GM12872 (cell line): Measurements from ENCODE around the gene PSTPIP1.

Source experiments
- TF ChIP-seq, protein P1 (sequence below): IDR thresholded peaks from 3 replicates; pipeline ENCODE4 v1.5.1; 2011; ENCODE audit warnings: low read depth, mild to moderate bottlenecking, low read length, moderate library complexity; ENCODE audit not compliant: insufficient read depth

Gene PSTPIP1

DNA sequence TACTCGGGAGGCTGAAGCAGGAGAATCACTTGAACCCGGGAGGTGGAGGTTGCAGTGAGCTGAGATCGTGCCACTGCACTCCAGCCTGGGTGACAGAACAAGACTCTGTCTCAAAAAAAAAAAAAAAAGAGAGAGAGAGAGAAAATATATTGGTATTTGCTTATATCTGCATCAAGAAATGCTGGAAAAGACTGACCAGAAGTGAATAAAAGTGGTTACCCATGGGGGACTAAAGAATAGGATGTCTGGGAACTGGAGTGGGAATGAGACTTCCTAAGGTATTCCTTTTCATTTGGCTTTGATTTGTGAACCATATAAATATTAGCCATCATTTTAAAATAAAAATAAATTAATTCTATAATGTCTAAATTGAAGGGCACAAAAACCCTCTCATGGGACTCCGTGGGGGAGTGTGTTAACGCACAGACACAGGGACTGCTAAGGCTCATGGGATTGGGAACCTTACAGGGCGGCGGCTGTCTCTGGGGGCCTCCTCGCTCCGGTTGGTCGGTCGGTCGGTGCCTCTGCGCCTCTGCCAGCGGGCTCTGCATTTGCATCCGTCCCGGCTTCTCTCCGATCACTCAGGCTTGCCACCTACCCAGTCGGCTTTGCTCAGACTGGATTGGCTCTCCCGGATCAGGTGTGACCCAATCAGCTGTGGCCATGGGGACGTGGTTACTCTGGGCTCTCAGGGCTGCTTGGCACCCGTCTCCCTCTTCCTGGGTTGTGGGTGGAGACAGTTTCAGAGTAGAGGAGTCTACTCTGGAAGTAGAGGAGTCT is 88.6 kb downstream of the PSTPIP1 start:
- TF ChIP-seq, protein P1, sequence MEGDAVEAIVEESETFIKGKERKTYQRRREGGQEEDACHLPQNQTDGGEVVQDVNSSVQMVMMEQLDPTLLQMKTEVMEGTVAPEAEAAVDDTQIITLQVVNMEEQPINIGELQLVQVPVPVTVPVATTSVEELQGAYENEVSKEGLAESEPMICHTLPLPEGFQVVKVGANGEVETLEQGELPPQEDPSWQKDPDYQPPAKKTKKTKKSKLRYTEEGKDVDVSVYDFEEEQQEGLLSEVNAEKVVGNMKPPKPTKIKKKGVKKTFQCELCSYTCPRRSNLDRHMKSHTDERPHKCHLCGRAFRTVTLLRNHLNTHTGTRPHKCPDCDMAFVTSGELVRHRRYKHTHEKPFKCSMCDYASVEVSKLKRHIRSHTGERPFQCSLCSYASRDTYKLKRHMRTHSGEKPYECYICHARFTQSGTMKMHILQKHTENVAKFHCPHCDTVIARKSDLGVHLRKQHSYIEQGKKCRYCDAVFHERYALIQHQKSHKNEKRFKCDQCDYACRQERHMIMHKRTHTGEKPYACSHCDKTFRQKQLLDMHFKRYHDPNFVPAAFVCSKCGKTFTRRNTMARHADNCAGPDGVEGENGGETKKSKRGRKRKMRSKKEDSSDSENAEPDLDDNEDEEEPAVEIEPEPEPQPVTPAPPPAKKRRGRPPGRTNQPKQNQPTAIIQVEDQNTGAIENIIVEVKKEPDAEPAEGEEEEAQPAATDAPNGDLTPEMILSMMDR = no peak

DNA sequence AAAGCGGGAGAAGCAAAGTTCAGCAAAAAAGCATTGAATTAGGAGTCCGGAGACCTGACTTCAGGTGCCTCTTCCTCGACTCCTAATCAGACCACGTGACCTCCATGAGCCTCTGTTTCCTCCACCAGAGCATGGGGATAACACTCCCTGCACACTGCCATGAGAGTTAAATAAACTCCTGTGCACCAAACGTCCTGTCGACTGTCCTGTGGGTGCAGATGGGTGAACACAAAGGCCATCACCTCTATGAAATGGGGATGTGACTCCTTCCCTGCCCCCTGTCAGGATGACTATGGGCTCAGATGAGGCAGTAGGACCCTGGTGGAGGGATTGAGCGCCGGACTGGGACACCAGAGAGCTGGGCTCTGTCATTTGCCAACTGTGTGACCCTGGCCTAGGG is 89.5 kb downstream of the PSTPIP1 start:
- TF ChIP-seq, protein P1 = no peak

DNA sequence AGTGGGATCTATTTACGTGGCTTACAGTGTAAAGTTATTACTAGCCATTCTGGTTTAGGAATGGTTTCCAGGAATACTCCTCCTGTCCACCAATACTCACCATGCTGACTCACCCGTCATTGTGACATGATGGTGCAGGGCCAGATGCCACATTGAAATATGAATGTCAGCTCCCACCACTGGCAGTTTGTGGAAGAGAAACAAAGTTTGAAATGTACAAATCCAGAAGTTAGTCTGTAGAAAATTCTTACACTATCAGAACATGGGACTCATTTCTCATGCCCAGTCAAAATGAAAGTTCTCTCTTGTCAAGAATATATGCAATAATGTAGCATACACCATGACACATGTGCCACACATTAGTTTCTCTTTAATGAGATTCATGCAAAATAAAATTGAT is 90.4 kb downstream of the PSTPIP1 start:
- TF ChIP-seq, protein P1 = no peak
